Lower leg skin (tissue), 4 donors: ENCODE measurements around the gene PARL. TPM values are rescaled to one million over a fixed set of nuclear protein-coding genes. Genes with fewer than 3 reads are reported as not detected.

ENCODE experiments used
- DNase-seq, 2 donors: peaks; one replicate each; pipeline ENCODE4 v3.0.0-alpha.2; 2019; ENCODE audit warnings: low spot score in 2 of 2
- H3K4me3 ChIP-seq: fragments of 200-600 bp; sonication (generic); 2 replicates; pipeline ENCODE4 v1.5.1; 2017; ENCODE audit warnings: mild to moderate bottlenecking, low read depth; ENCODE audit not compliant: poor library complexity, severe bottlenecking
- POLR2A ChIP-seq, 2 donors: fragments of 450-650 bp; IDR thresholded peaks; one replicate each; pipeline ENCODE4 v1.6.1; 2016 to 2017; ENCODE audit warnings: antibody characterized with exemption in 2 of 2, mild to moderate bottlenecking in 1 of 2, moderate library complexity in 1 of 2
- WGBS, 2 donors: methylation state at CpG; one replicate each; pipeline ENCODE4 v1.1.5; 2018; 5-methylcytosine and 5-hydroxymethylcytosine counted together
- intact Hi-C: fragments of 100-400 bp; cut with DNase I; formaldehyde crosslinking; loops from one replicate; pipeline ENCODE4 v1.15.0; 2023; ENCODE audit warnings: low total_unique reads
- total RNA-seq, 4 donors: library from RNA; depleted of rRNA; stranded (reverse); fragments of >200 nt; gene quantifications; one replicate each; pipeline ENCODE4 v1.1.0, GENCODE V29; 2016
- TF ChIP-seq, protein P1 (sequence below), 3 donors: fragments of 450-650 bp; IDR thresholded peaks; one replicate each; pipeline ENCODE4 v1.5.1; 2016; ENCODE audit warnings: antibody characterized with exemption in 3 of 3, mild to moderate bottlenecking in 3 of 3, moderate library complexity in 2 of 3

PARL gene
- total RNA-seq, 4 donors from 2014 or later: 19.5 to 40.5 (median 22.3) TPM

DNA sequence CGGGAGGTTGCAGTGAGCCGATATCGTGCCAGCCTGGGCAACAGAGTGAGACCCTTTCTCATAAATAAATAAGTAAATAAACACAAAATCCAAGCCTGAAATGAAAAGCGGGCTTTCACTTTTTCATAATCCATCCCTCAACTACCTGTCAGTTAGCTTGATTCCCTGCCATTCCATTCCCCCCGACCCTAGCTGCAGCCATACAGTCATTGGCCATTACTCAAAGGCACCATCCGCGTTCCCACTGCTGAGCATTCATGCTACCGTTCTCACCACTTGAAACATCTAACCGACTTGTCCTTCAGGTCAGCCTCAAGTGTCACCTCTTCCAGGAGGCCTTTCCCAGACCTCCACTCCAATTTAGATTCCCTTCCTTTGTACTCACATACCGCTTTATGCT, 1.1 kb upstream of the PARL start:
- TF ChIP-seq POLR2A (IDR thresholded peaks at IDR 0.05): no peak
- TF ChIP-seq, protein P1, sequence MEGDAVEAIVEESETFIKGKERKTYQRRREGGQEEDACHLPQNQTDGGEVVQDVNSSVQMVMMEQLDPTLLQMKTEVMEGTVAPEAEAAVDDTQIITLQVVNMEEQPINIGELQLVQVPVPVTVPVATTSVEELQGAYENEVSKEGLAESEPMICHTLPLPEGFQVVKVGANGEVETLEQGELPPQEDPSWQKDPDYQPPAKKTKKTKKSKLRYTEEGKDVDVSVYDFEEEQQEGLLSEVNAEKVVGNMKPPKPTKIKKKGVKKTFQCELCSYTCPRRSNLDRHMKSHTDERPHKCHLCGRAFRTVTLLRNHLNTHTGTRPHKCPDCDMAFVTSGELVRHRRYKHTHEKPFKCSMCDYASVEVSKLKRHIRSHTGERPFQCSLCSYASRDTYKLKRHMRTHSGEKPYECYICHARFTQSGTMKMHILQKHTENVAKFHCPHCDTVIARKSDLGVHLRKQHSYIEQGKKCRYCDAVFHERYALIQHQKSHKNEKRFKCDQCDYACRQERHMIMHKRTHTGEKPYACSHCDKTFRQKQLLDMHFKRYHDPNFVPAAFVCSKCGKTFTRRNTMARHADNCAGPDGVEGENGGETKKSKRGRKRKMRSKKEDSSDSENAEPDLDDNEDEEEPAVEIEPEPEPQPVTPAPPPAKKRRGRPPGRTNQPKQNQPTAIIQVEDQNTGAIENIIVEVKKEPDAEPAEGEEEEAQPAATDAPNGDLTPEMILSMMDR (IDR thresholded peaks at IDR 0.05): no peak
- 93% methylated on average over 10 of the region's 10 CpGs for WGBS, 2 donors
- no peak overlapping the region for H3K4me3 ChIP-seq
- intact Hi-C loops: loop anchor here (10.0 kb wide), 1 partner anchor 239 kb away; no protein-coding TSS in a partner anchor
- peak in 1 of 2 donors; percentile 70 for DNase-seq

DNA sequence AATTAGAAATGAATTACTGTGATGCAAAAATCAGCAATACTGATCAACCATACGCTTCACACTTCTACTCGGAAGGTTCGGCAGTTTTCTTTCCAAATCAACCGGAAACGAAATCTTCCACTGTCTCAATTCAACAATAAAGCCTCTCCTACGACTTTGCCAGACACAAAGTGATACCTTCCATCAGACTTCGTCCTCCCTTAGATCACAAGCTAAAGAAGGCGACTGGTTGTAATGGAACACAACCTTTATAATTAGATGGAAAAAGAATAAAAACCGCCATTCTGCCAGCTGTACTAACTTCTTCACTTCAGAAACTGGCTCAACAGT, 618 bp downstream of the PARL start:
- H3K4me3 ChIP-seq: peak overlapping the region; percentile 93
- DNase-seq: no peak
- intact Hi-C loops: loop anchor here (10.0 kb wide), 1 partner anchor 241 kb away; no protein-coding TSS in a partner anchor
- TF ChIP-seq POLR2A (IDR thresholded peaks at IDR 0.05): no peak
- TF ChIP-seq, protein P1 (IDR thresholded peaks at IDR 0.05): no peak
- 1% methylated on average over 9 of the region's 9 CpGs for WGBS, 2 donors

DNA sequence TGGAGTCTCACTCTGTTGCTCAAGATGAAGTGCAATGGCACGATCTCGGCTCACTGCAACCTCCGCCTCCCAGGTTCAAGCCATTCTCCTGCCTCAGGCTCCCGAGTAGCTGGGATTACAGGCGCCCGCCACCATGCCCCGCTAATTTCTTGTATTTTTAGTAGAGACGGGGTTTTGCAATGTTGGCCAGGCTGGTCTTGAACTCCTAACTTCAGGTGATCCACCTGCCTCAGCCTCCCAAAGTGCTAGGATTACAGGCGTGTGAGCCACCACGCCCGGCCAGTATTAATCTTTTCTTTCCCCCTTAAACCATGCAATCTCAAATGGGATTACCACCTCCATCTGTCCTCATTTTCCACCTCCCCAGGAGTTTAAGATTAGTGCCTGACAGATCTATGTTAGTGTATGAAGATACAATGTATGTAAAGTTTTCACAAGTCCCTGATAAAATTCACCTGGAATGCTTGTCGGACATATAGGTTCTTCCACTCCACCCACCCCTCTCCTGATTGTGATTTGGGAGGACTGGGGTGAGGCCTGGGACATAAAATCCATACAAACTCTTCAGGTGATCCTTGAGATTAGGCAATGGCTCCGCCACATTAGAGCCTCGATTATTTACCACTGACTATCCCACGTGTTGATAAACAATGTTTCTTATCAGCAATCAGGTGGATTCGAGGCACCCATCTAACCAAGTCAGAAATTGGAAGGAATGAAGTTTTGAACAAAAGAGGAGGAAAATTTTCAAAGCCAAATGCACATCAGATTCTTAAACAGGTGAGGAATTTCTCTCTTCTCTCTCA, 1.2 kb downstream of the PARL start:
- DNase-seq: peak in 1 of 2 donors; percentile 76
- 65 to 68% methylated on average over 16 of the region's 16 CpGs for WGBS, 2 donors
- TF ChIP-seq, protein P1 (IDR thresholded peaks at IDR 0.05): no peak
- no peak for TF ChIP-seq POLR2A (IDR thresholded peaks at IDR 0.05)
- no peak overlapping the region for H3K4me3 ChIP-seq
- intact Hi-C loops: loop anchor here (10.0 kb wide), 1 partner anchor 241 kb away; no protein-coding TSS in a partner anchor

DNA sequence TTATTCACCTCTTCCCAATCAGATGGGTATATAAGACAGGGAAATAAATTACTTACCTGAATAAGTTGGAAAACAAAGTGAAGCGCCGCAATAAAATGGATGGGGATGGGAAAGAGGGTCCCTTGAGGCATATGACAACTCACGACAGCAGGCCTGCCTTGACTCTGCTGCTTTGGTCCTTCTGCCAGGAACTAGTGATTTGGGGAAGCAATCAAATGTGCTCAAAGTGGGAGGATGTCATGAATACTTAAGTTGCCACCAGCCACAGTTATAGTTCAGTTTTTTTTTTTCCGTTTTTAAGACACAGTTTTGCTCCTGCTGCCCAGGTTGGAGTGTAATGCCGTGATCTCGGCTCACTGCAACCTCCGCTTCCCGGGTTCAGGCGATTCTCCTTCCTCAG, 4.6 kb downstream of the PARL start:
- 83 to 96% methylated on average over 9 of the region's 9 CpGs for WGBS, 2 donors
- DNase-seq: peak in 1 of 2 donors; percentile 54
- no peak for TF ChIP-seq POLR2A (IDR thresholded peaks at IDR 0.05)
- TF ChIP-seq, protein P1 (IDR thresholded peaks at IDR 0.05): no peak
- intact Hi-C loops: loop anchor here (10.0 kb wide), 1 partner anchor 245 kb away; no protein-coding TSS in a partner anchor
- H3K4me3 ChIP-seq: no peak overlapping the region

DNA sequence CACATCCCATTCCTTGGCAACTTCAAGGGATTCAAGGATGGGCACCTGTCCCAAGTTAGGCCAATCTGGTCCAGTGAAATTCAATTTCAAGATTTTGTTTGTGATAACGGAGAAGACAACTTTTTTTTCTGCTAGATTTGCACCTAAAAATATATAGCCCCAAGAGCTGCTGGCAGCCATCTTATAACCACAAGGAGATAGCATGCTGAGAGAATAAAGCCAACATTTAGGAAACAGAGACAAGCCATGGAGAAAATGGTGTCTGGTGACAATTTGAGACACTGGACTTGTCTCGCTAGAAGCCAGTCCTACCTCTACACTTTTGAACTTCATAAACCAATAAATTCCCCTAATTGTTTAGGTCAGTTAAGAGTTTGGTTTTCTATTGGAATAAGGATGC, 5.4 kb downstream of the PARL start:
- no peak for DNase-seq
- intact Hi-C loops: no loop called here
- WGBS, 2 donors: 96% methylated on average over 2 of the region's 2 CpGs
- TF ChIP-seq, protein P1 (IDR thresholded peaks at IDR 0.05): no peak
- no peak for TF ChIP-seq POLR2A (IDR thresholded peaks at IDR 0.05)
- H3K4me3 ChIP-seq: no peak overlapping the region
